Neural progenitor cell (in vitro differentiated cells): ENCODE results near the gene IMP4. TPM values are rescaled to one million over a fixed set of nuclear protein-coding genes. Genes with fewer than 3 reads are reported as not detected.

ENCODE experiments used
- DNase-seq: peaks from one replicate; pipeline ENCODE4 v3.0.0-alpha.2; 2016; ENCODE audit warnings: low spot score
- H2AFZ ChIP-seq: fragments of 200-600 bp; sonication (generic); replicated peaks from 2 replicates; pipeline ENCODE4 v1.6.1; 2016; ENCODE audit warnings: antibody characterized with exemption
- H3F3A ChIP-seq: fragments of 200-600 bp; sonication (generic); 2 replicates; pipeline ENCODE4 v1.6.1; 2016; ENCODE audit warnings: antibody characterized with exemption, low read depth
- H3K27ac ChIP-seq: fragments of 200-600 bp; sonication (generic); 2 replicates; pipeline ENCODE4 v1.5.1; 2016; ENCODE audit warnings: mild to moderate bottlenecking
- H3K27me3 ChIP-seq: fragments of 200-600 bp; sonication (generic); 2 replicates; pipeline ENCODE4 v1.6.1; 2016; ENCODE audit warnings: mild to moderate bottlenecking, moderate library complexity
- H3K36me3 ChIP-seq: fragments of 200-600 bp; sonication (generic); 2 replicates; pipeline ENCODE4 v1.5.1; 2016
- H3K4me1 ChIP-seq: fragments of 200-600 bp; sonication (generic); 2 replicates; pipeline ENCODE4 v1.6.1; 2016; ENCODE audit warnings: mixed run types
- H3K4me2 ChIP-seq: fragments of 200-600 bp; sonication (generic); 2 replicates; pipeline ENCODE4 v1.6.1; 2016
- H3K4me3 ChIP-seq: fragments of 200-600 bp; sonication (generic); 2 replicates; pipeline ENCODE4 v1.5.1; 2016
- H3K79me2 ChIP-seq: fragments of 200-600 bp; sonication (generic); 2 replicates; pipeline ENCODE4 v1.6.1; 2016; ENCODE audit warnings: low read depth
- H3K9ac ChIP-seq: fragments of 200-600 bp; sonication (generic); 2 replicates; pipeline ENCODE4 v1.6.1; 2016
- H3K9me3 ChIP-seq: fragments of 200-600 bp; sonication (generic); 2 replicates; pipeline ENCODE4 v1.5.1; 2016; ENCODE audit warnings: low read depth
- H4K20me1 ChIP-seq: fragments of 200-600 bp; sonication (generic); 2 replicates; pipeline ENCODE4 v1.6.1; 2016; ENCODE audit warnings: low read depth
- H3K27ac Mint-ChIP-seq: 3 replicates; pipeline ENCODE4 v1.8.0; 2021; ENCODE audit warnings: mixed read lengths
- H3K27me3 Mint-ChIP-seq: 2 replicates; pipeline ENCODE4 v1.8.0; 2022; ENCODE audit warnings: low read depth, mild to moderate bottlenecking, inconsistent platforms, moderate library complexity, mixed read lengths; ENCODE audit not compliant: insufficient read depth
- H3K36me3 Mint-ChIP-seq: 3 replicates; pipeline ENCODE4 v1.8.0; 2021; ENCODE audit warnings: mixed read lengths
- H3K4me1 Mint-ChIP-seq: 3 replicates; pipeline ENCODE4 v1.8.0; 2021; ENCODE audit warnings: mixed read lengths
- H3K4me3 Mint-ChIP-seq: 3 replicates; pipeline ENCODE4 v1.8.0; 2021; ENCODE audit warnings: mild to moderate bottlenecking, moderate library complexity, mixed read lengths
- H3K9me3 Mint-ChIP-seq: 3 replicates; pipeline ENCODE4 v1.8.0; 2020; ENCODE audit warnings: mixed read lengths
- CTCF ChIP-seq: fragments of 200-600 bp; sonication (generic); IDR thresholded peaks from 2 replicates; pipeline ENCODE4 v1.5.1; 2017; ENCODE audit warnings: antibody characterized with exemption, mild to moderate bottlenecking
- EZH2 ChIP-seq: fragments of 200-600 bp; sonication (generic); IDR thresholded peaks from 2 replicates; pipeline ENCODE4 v1.6.1; 2017; ENCODE audit warnings: antibody characterized with exemption, mild to moderate bottlenecking, moderate library complexity
- EZH2phosphoT487 ChIP-seq: fragments of 200-600 bp; sonication (generic); IDR thresholded peaks from 2 replicates; pipeline ENCODE4 v1.6.1; 2017; ENCODE audit warnings: antibody characterized with exemption
- total RNA-seq: library from RNA; depleted of rRNA; stranded (reverse); fragments of >200 nt; gene quantifications from 2 replicates; pipeline ENCODE4 v1.2.3, GENCODE V29; 2015; ENCODE audit warnings: low replicate concordance

Gene IMP4
- total RNA-seq, 1 donor from 2014 or later, result 23.3 TPM

DNA sequence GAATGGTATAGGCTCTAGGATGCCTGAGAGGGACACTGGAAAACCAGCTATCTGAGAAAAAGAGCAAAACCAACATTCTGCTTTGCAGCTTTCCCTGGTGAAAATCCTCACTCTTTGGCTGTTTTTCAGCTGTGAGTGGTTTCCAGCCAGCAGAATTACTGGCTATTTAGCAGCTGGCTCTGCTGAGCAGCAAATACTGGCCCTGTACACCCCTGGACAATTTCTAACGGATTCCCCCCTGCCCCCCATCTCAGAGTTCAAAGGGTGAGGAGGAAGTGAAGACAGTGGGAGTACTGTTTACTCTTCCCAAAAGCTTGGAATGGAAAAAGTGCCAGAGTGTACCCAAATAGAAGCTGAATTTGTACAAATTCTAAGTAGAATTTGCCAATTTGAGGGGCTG is 26.1 kb upstream of the IMP4 start:
- no peak for TF ChIP-seq EZH2
- no peak for TF ChIP-seq CTCF
- no peak for TF ChIP-seq EZH2phosphoT487
- Histone ChIP-seq H3K4me1 (no peaks in the 10 kb centered on the region), H2AFZ (no peak overlapping the region), H3K9ac (no peak overlapping the region), H3K79me2 (no peaks in the 10 kb centered on the region), H4K20me1 (no peaks in the 10 kb centered on the region), H3K27ac (no peak overlapping the region), H3K36me3 (no peaks in the 10 kb centered on the region), H3K4me2 (no peak overlapping the region), H3K4me3 (no peak overlapping the region), H3F3A (no peaks in the 10 kb centered on the region), H3K27me3 (peaks cover 6% of the 10 kb centered on the region), H3K9me3 (no peaks in the 10 kb centered on the region)
- Mint-ChIP-seq H3K4me3 (no peak overlapping the region), H3K36me3 (no peaks in the 10 kb centered on the region), H3K27ac (no peak overlapping the region), H3K27me3 (no peaks in the 10 kb centered on the region), H3K4me1 (peaks cover 2% of the 10 kb centered on the region), H3K9me3 (no peaks in the 10 kb centered on the region)
- DNase-seq, result no peak

DNA sequence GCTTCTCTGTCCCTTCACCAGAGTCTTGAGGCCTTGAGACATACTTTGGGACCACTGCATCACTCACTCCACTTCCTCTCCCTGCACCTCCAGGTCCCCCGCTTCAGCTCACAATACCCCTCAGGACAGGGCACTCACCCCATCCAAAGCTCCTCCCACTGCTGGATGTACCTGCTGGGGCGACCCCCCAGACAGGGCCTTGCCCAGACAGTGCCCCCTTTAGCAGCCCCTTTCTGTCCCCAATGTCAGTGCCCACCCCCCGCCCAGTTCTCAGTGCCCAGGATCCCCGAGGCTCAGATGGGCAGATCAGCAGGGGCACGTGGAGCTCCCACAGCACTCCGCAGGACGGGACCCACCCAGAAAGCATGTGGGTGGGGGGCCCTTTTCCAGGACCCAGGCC is 23.8 kb upstream of the IMP4 start:
- Histone ChIP-seq H3F3A (no peaks in the 10 kb centered on the region), H4K20me1 (no peaks in the 10 kb centered on the region), H3K4me3 (no peak overlapping the region), H3K4me2 (no peak overlapping the region), H3K27me3 (peaks cover 16% of the 10 kb centered on the region), H3K27ac (no peak overlapping the region), H2AFZ (no peak overlapping the region), H3K9ac (no peak overlapping the region), H3K4me1 (no peaks in the 10 kb centered on the region), H3K79me2 (no peaks in the 10 kb centered on the region), H3K9me3 (no peaks in the 10 kb centered on the region), H3K36me3 (no peaks in the 10 kb centered on the region)
- no peak overlapping the region for H3K4me3 Mint-ChIP-seq
- no peak for DNase-seq
- no peak overlapping the region for H3K27ac Mint-ChIP-seq
- peaks cover 2% of the 10 kb centered on the region for H3K4me1 Mint-ChIP-seq
- no peak for TF ChIP-seq CTCF
- TF ChIP-seq EZH2, result no peak
- TF ChIP-seq EZH2phosphoT487, result no peak
- no peaks in the 10 kb centered on the region for H3K9me3 Mint-ChIP-seq
- H3K36me3 Mint-ChIP-seq, result no peaks in the 10 kb centered on the region
- peaks cover 2% of the 10 kb centered on the region for H3K27me3 Mint-ChIP-seq

DNA sequence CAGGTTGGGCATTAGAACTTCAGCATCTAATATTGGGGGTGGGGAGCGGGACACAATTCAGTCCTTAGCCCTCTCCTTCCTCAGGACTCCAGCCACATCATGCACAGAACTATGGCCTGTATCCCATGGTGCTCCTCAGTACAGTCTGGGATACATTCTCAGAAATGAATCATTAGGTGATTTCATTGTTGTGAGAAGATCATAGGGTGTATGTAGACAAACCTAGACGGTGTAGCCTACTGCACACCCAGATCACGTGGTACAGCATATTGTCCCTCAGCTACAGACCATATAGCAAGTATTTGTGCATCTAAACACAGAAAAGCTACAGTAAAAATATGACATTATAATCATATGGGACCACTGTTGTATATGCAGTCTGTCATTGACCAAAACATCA is 23.2 kb upstream of the IMP4 start:
- Histone ChIP-seq H3K79me2 (no peaks in the 10 kb centered on the region), H4K20me1 (no peaks in the 10 kb centered on the region), H3K4me1 (no peaks in the 10 kb centered on the region), H3K9me3 (no peaks in the 10 kb centered on the region), H3K4me3 (no peak overlapping the region), H3F3A (no peaks in the 10 kb centered on the region), H3K36me3 (no peaks in the 10 kb centered on the region), H3K27ac (no peak overlapping the region), H3K9ac (no peak overlapping the region), H3K27me3 (peaks cover 22% of the 10 kb centered on the region), H3K4me2 (no peak overlapping the region), H2AFZ (no peak overlapping the region)
- Mint-ChIP-seq H3K27me3 (peaks cover 2% of the 10 kb centered on the region), H3K27ac (no peak overlapping the region), H3K36me3 (no peaks in the 10 kb centered on the region), H3K4me3 (no peak overlapping the region), H3K4me1 (peaks cover 2% of the 10 kb centered on the region), H3K9me3 (no peaks in the 10 kb centered on the region)
- TF ChIP-seq EZH2 (no peak), CTCF (no peak), EZH2phosphoT487 (no peak)
- DNase-seq, result no peak
